K562 (cell line): Measurements from ENCODE around the gene DAPK1.

Experiments
- E2F4 ChIP-seq: sonication (generic); formaldehyde crosslinking; IDR thresholded peaks from 2 replicates; pipeline ENCODE4 v1.8.0; 2022; ENCODE audit warnings: mild to moderate bottlenecking, low read depth, missing genetic modification reagents
- MTA2 ChIP-seq: fragments of 450-650 bp; IDR thresholded peaks from 2 replicates; pipeline ENCODE4 v1.6.1; 2016; ENCODE audit warnings: low read depth
- RFX5 ChIP-seq: IDR thresholded peaks from 2 replicates; pipeline ENCODE4 v1.6.1; 2011; ENCODE audit warnings: low read depth, mild to moderate bottlenecking, improper control_type of control experiment, low read length
- ZNF79 ChIP-seq: fragments of 250-450 bp; sonication (Bioruptor Pico); IDR thresholded peaks from 2 replicates; pipeline ENCODE4 v1.4.0; 2020; ENCODE audit warnings: low read depth, mild to moderate bottlenecking, moderate library complexity

DNA sequence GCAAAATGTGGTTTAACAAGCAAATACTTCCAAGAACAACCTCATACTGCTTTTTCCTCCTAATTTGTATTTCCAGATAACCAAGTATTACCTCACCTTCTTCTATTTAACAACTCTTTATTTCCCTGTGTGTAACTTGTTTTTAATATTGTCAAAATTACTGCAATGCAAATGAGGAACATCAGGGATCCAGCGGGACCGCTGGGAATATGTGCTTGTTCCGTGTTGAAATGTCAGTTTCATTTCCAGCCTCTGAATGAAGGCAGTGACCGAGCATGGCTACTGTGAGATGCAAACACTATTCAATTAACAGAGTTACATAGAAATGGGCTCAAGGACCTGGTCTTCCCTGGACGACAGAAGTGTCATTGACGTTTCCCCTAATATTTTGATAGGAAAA, 117.5 kb downstream of the DAPK1 start:
- TF ChIP-seq MTA2, result no peak
- TF ChIP-seq RFX5, result no peak
- TF ChIP-seq ZNF79 (CRISPR knock-in tag), result no peak
- no peak for TF ChIP-seq E2F4 (CRISPR knock-in tag)
